ENCODE data around the gene PARP4.
"Not testable (repeated sequence)": the region's sequence is repeated elsewhere in the genome, so short reads cannot be mapped to it uniquely, and the experiment has no call there.

PARP4 gene

DNA sequence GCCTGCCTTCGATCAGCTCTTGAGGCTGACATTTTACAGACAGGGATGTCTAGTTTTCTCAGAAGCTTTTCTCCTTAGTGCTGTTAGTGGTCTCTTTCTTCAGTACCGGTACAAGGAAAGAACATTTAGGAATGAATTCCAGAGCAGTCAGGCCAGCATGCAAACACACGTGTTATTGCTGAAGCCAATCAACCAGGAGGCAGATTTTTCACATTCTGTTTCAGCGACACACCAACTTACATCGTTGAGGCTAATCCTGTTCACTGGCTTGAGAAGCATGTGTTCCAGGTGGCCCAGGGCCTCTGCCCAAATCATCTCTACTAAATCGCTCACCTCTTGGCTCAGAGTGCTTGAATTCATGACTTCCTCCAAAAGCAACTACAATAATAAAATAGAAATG, 19.2 kb downstream of the PARP4 start:
- Mint-ChIP-seq H3K4me3 (no peak overlapping the region), H3K9me3 (no peaks in the 10 kb centered on the region), H3K27ac (no peak overlapping the region), H3K4me1 (ENCODE audit: low read depth) (peaks cover 2% of the 10 kb centered on the region), H3K27me3 (ENCODE audit: low read depth) (no peaks in the 10 kb centered on the region), H3K36me3 (ENCODE audit: low read depth) (peaks cover 60% of the 10 kb centered on the region)

DNA sequence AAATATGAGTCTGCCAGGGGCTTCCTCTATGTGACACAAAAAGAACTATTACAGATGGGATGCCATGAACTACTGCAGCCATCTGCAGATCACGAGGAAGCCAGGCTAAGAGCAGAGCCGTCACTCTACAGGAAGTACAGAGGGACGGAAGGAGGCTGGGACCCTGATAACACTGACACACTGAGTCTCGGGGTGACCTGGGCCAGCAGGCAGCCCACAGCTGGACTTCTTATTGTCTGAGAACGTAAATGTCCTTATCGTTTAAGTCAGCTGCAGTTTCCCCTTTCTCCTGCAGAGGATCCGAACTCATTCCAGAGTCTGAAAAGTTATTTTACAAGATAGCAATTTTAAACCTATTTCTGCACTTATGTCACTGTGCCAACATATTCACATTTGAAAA, 20.7 kb downstream of the PARP4 start:
- Mint-ChIP-seq H3K36me3 (ENCODE audit: low read depth) (peaks cover 60% of the 10 kb centered on the region), H3K9me3 (no peaks in the 10 kb centered on the region), H3K27me3 (ENCODE audit: low read depth) (no peaks in the 10 kb centered on the region), H3K4me1 (ENCODE audit: low read depth) (peaks cover 2% of the 10 kb centered on the region), H3K27ac (no peak overlapping the region), H3K4me3 (no peak overlapping the region)

DNA sequence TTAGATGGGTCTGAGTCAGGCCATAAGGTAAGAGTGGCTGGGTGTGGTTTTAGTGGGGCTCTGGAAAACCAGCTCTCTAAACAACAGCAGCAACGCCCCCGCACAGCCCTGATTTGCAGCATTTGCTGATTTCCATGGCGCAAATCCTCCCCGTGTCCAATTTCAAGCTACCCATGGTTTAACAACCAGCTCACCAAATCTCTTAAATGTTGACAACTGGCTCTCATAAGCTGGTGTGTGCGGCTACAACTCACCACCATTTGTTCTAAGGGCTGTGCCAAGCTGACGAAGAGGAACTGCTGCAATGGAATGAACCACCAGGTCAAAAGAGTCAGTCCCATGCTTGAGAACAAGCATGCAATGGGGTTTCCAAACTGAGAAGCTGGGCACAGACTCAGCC, 22.9 kb downstream of the PARP4 start:
- Mint-ChIP-seq H3K9me3 (no peaks in the 10 kb centered on the region), H3K36me3 (ENCODE audit: low read depth) (peaks cover 56% of the 10 kb centered on the region), H3K27me3 (ENCODE audit: low read depth) (no peaks in the 10 kb centered on the region), H3K4me1 (ENCODE audit: low read depth) (peaks cover 2% of the 10 kb centered on the region), H3K27ac (no peak overlapping the region), H3K4me3 (no peak overlapping the region)

DNA sequence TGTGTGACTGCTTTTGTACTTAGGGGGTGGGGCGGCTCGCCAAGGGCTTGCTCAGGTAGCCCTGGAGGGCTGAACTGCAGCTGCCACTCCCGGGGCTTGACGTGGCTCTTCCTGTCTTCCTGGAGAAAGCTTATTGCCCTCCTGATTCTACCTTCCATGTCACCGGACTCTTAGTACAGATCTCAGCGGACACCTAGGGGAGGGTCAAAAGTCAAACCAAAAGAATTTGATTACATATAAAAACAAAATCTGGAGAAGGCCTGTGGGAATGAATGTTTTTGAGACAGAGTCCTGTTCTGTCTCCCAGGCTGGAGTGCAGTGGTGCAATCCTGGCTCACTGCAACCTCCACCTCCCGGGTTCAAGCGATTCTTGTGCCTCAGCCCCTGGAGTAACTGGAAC, 24.5 kb downstream of the PARP4 start:
- H3K4me3 Mint-ChIP-seq; H3K27me3 Mint-ChIP-seq (ENCODE audit: low read depth); H3K9me3 Mint-ChIP-seq; H3K27ac Mint-ChIP-seq; H3K4me1 Mint-ChIP-seq (ENCODE audit: low read depth): not testable (repeated sequence)
- H3K36me3 Mint-ChIP-seq (ENCODE audit: low read depth): peaks cover 53% of the 10 kb centered on the region

DNA sequence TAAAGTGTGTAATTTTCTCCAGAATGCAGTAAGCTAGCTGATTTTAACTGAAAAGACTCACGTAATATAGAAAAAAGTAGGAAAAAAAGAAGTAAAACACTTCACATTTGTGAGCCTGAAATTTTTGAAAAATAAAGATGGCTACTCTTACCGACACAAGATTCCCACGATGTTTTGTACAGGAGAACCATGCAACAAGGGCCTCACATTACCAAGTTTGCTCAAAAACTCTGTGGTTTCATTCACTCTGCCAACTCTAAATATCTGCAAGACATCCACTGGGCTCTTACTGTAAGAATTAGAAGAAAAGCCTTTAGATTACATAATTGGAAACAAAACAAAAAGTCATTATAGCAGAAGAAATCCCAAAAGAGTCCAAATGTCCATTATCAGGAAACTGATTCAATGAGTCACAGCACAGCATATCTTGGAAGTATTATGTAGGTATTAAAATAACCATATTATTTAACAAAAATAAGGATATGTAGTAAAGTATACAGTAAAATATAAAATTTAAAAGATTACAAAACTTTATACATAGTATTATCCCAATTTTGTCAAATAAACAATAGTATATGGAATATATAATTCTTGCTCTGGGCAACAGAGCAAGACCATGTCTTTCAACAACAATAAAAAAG, 26.4 kb downstream of the PARP4 start:
- peaks cover 61% of the 10 kb centered on the region for H3K36me3 Mint-ChIP-seq (ENCODE audit: low read depth)
- H3K27ac Mint-ChIP-seq; H3K27me3 Mint-ChIP-seq (ENCODE audit: low read depth); H3K9me3 Mint-ChIP-seq; H3K4me3 Mint-ChIP-seq; H3K4me1 Mint-ChIP-seq (ENCODE audit: low read depth): not testable (repeated sequence)

DNA sequence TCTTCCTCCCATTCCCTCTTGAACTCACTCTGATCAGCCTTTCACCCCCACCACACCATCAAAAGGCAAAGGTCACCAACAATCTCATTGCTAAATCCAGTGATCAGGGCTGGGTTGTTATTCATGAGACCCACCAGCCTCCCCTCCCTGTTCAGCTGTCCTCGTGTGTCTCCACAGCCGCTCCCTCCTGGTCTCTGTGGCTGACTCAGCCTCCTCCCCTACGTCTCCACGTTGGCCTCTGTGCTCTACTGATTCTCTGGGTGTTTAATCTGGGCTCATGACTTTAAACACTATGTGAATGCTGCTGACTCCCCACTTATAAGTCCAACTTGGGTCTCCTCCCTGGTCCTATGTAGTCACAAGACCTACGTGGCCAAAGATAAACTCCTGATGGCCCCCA, 38.9 kb downstream of the PARP4 start:
- no peak overlapping the region for H3K4me3 Mint-ChIP-seq
- no peaks in the 10 kb centered on the region for H3K4me1 Mint-ChIP-seq (ENCODE audit: low read depth)
- H3K9me3 Mint-ChIP-seq: no peaks in the 10 kb centered on the region
- H3K27me3 Mint-ChIP-seq (ENCODE audit: low read depth): no peaks in the 10 kb centered on the region
- peaks cover 63% of the 10 kb centered on the region for H3K36me3 Mint-ChIP-seq (ENCODE audit: low read depth)
- peak overlapping the region; percentile 53 for H3K27ac Mint-ChIP-seq

DNA sequence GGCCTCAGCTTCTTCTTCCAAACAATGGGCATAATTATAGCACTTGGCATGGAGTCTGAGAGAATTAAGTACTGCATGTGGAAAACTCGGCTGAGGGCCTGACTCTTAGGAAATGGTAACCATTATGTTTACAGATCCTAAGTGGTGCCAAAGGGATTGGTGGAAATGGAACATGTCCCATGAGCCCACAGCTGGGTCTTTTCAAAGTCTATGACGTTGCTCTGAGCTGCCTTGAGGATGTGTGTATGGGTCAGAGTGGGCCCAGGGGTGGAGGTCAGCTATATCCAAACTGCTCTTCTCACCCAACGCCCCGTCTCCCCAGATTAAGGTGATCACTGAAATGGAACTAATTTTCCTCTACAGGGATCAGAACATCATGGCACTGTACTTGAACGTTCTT, 40.4 kb downstream of the PARP4 start:
- H3K9me3 Mint-ChIP-seq; H3K27me3 Mint-ChIP-seq (ENCODE audit: low read depth); H3K4me3 Mint-ChIP-seq; H3K4me1 Mint-ChIP-seq (ENCODE audit: low read depth); H3K27ac Mint-ChIP-seq: not testable (repeated sequence)
- H3K36me3 Mint-ChIP-seq (ENCODE audit: low read depth): peaks cover 75% of the 10 kb centered on the region

DNA sequence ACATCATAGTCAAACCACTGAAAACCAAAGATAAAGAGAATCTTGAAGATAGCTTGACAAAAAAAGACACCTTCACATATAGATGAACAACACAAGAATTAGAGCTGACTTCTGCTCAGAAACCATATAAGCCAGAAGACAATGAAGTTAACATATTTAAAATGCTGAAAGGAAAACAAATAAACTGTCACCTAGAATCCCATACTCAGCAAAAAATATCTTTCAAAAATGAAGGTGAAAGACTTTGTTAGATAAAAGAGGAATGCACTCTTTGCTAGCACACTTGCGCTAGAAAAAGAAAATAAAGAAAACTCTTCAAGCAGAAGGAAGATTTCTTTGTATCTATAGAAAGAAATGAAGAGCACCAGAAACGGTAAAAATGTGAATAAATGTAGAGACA, 49.5 kb downstream of the PARP4 start:
- no peak overlapping the region for H3K27ac Mint-ChIP-seq
- H3K4me3 Mint-ChIP-seq: no peak overlapping the region
- no peaks in the 10 kb centered on the region for H3K9me3 Mint-ChIP-seq
- H3K4me1 Mint-ChIP-seq (ENCODE audit: low read depth): peaks cover 28% of the 10 kb centered on the region
- peaks cover 64% of the 10 kb centered on the region for H3K36me3 Mint-ChIP-seq (ENCODE audit: low read depth)
- H3K27me3 Mint-ChIP-seq (ENCODE audit: low read depth): no peaks in the 10 kb centered on the region

DNA sequence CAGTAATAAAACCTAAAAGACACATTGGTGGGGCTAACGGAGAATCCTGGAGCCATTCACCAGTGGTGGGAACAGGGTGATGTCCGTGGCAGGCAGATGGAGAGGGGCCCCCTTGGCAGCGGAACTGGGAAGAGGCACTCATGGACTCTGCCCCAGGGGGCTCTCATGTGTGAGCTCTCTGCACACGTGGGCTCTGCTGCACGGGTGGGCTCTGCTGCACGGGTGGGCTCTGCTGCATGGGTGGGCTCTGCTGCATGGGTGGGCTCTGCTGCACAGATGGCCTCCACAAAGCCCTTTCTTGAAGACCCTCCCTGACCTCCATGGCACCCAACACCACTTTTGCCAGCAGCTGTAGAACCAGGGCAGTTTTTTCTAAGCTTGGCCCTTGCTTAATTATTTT, 52.3 kb downstream of the PARP4 start:
- H3K4me3 Mint-ChIP-seq: no peak overlapping the region
- no peaks in the 10 kb centered on the region for H3K27me3 Mint-ChIP-seq (ENCODE audit: low read depth)
- H3K9me3 Mint-ChIP-seq: no peaks in the 10 kb centered on the region
- H3K4me1 Mint-ChIP-seq (ENCODE audit: low read depth): peaks cover 28% of the 10 kb centered on the region
- H3K36me3 Mint-ChIP-seq (ENCODE audit: low read depth): peaks cover 49% of the 10 kb centered on the region
- H3K27ac Mint-ChIP-seq: no peak overlapping the region

DNA sequence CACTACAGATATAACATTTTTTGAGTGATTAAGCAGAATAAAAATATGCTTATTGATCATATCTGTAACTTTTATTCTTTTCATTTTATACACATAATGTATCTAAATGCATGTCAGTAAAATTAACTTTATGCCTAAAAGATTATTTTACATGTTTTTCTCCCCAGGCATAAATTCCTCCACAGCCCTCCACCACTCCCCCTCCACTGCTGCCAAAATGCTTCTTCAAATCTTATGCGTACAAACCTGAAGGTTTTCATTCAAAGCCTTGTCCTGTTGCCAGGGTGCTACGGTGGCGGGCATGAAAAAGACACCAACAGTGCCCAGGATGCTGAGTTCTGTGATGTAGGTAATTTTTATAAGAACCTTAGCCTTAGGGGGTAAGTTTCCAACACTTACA, 52.9 kb downstream of the PARP4 start:
- Mint-ChIP-seq H3K27me3 (ENCODE audit: low read depth) (no peaks in the 10 kb centered on the region), H3K27ac (no peak overlapping the region), H3K4me3 (no peak overlapping the region), H3K36me3 (ENCODE audit: low read depth) (peaks cover 51% of the 10 kb centered on the region), H3K9me3 (no peaks in the 10 kb centered on the region), H3K4me1 (ENCODE audit: low read depth) (peaks cover 28% of the 10 kb centered on the region)

DNA sequence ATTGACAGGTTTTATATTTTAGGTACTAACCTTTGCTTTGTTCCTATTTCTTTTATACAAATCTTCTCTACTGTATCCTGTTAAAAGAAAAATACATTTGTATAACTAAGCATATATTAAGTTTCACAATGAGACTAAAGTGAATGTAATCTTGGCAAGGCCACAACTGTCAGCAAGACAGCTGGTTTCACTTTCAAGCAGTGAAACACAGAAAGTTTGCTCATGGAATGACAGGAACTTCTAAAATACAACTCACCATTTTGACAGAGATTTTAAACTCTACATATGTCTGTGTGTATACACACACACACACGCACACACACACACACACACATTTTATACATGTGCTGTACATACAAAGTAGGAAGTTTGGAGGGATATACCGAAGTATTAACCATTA, 53.3 kb downstream of the PARP4 start:
- Mint-ChIP-seq H3K27ac (peak overlapping the region; percentile 81), H3K4me1 (ENCODE audit: low read depth) (peaks cover 28% of the 10 kb centered on the region), H3K4me3 (no peak overlapping the region), H3K36me3 (ENCODE audit: low read depth) (peaks cover 50% of the 10 kb centered on the region), H3K27me3 (ENCODE audit: low read depth) (no peaks in the 10 kb centered on the region), H3K9me3 (no peaks in the 10 kb centered on the region)

DNA sequence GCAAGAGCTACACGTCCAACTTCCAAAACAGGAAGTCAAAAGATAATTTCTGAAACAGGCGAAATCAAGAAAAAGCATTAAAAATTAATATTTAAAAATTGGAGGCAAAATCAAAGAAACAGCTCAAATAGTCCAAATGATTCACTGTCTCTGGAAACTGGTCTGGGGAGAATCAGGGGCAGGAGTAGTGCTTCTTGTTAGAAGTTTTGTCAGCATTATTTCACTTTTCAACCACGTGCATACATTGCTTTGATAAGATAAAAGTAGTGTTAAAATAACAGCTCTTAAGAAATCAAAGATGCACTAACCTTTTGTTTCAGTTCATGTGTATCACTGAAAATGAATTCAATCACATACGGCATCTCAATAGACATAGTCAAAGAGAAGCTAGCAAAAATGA, 53.8 kb downstream of the PARP4 start:
- Mint-ChIP-seq H3K4me1 (ENCODE audit: low read depth) (peaks cover 25% of the 10 kb centered on the region), H3K27ac (peak overlapping the region; percentile 70), H3K36me3 (ENCODE audit: low read depth) (peaks cover 48% of the 10 kb centered on the region), H3K4me3 (no peak overlapping the region), H3K9me3 (no peaks in the 10 kb centered on the region), H3K27me3 (ENCODE audit: low read depth) (no peaks in the 10 kb centered on the region)

DNA sequence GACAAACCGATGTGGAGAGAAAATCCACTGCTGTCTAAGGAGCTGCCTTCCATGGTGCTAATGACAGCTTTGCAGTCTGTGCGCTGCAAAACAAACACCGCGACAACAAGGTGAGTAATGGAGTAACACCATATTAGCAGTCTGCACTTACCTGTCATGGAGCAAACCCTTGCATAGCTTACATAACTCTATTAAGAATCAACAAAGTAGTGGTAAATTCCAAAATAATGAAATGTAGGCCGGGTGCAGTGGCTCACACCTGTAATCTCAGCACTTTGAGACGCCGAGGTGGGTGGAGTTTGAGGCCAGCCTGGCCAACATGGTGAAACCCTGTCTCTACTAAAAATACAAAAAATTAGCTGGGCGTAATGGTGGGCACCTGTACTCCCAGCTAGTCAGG, 56.2 kb downstream of the PARP4 start:
- Mint-ChIP-seq H3K9me3 (no peaks in the 10 kb centered on the region), H3K4me3 (no peak overlapping the region), H3K27me3 (ENCODE audit: low read depth) (no peaks in the 10 kb centered on the region), H3K27ac (no peak overlapping the region), H3K36me3 (ENCODE audit: low read depth) (peaks cover 33% of the 10 kb centered on the region), H3K4me1 (ENCODE audit: low read depth) (peaks cover 12% of the 10 kb centered on the region)

DNA sequence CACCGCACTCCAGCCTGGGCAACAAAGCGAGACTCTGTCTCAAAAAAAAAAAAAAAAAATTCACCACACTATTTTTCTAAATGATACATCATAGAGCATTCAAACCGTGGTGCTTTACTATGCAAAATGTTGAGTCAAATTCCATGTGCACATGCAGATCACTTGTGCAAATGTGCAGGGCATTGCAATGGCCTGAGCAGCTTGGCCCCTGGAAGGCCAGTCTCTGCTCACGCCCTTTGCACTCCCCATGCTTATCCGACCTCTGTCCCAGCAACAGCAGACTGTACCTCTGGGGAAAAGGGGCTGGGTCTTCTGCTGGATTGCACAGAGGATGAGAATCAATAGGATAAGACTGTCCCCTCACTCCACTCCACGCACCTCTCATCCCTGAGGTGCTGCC, 58.5 kb downstream of the PARP4 start:
- Mint-ChIP-seq H3K9me3 (no peaks in the 10 kb centered on the region), H3K27me3 (ENCODE audit: low read depth) (no peaks in the 10 kb centered on the region), H3K4me1 (ENCODE audit: low read depth) (peaks cover 3% of the 10 kb centered on the region), H3K36me3 (ENCODE audit: low read depth) (peaks cover 38% of the 10 kb centered on the region), H3K27ac (no peak overlapping the region), H3K4me3 (no peak overlapping the region)

DNA sequence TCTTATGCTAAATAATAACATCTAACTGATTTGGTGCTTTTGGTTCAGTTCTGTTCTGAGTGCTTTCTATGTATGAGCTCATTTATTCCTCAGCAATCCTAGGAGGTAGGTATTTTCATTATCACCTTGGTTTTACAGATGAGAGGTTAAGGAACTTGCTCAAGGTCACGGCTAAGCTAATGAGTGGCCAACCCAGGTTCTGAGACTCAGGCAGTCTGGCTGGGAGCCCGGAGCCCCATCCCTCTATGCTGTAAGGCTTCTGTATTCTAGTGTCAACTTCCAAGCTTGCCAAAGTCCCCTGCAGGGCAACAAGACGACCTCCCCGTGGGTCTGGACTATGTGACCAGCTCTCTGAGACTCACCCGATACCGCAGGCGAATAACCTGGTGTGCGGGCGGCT, 60.5 kb downstream of the PARP4 start:
- no peak overlapping the region for H3K4me3 Mint-ChIP-seq
- no peaks in the 10 kb centered on the region for H3K4me1 Mint-ChIP-seq (ENCODE audit: low read depth)
- no peaks in the 10 kb centered on the region for H3K9me3 Mint-ChIP-seq
- H3K36me3 Mint-ChIP-seq (ENCODE audit: low read depth): peaks cover 47% of the 10 kb centered on the region
- H3K27ac Mint-ChIP-seq: no peak overlapping the region
- no peaks in the 10 kb centered on the region for H3K27me3 Mint-ChIP-seq (ENCODE audit: low read depth)

DNA sequence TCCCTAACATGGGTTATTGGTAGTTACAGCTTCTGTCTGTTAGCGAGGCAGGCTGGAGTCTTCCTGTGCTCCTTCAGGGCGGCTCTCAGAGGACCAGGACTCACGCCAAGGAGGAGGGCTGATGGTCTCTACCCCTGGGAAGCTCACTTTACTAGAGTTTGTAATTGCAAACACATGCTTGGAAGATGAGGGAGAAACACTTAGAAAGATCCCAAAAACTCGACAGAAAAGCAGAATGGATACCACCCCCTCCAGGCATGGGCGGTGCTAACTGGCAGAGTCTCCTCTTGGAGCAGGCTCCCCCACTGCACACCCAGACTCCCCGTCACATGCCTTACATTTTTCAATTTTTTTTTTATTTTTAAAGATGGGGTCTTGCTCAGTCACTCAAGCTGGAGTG, 62.0 kb downstream of the PARP4 start:
- peak overlapping the region; percentile 55 for H3K27ac Mint-ChIP-seq
- H3K4me1 Mint-ChIP-seq (ENCODE audit: low read depth): no peaks in the 10 kb centered on the region
- H3K36me3 Mint-ChIP-seq (ENCODE audit: low read depth): peaks cover 54% of the 10 kb centered on the region
- no peak overlapping the region for H3K4me3 Mint-ChIP-seq
- H3K9me3 Mint-ChIP-seq: no peaks in the 10 kb centered on the region
- no peaks in the 10 kb centered on the region for H3K27me3 Mint-ChIP-seq (ENCODE audit: low read depth)
